GM21529 (cell line): ENCODE measurements around the gene CCDC88C.
"Not testable (repeated sequence)": the region's sequence is repeated elsewhere in the genome, so short reads cannot be mapped to it uniquely, and the experiment has no call there.

Experiments used
- ATAC-seq: cut with Tn5 transposase; IDR thresholded peaks from one replicate; pipeline ENCODE4 v1.9.1; 2021; ENCODE audit not compliant: unreplicated experiment

The CCDC88C gene

DNA sequence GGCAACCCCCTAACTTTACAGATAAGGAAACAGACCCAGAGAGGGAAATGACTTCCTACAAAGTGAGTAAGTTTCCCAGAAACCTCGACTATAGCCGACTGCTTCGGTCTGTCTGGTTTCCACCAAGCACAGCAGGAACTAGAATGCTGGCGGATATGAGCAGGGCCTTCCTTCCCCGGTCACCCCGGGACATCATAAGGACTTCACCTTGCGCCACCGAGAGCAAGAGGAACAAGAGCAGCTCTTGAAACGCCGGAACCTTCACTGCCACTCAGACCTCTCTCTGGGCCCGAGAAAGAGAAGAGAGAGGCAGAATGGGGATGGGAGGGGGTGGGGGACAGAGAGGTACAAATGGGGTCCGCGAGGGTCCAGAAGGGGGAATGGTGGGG, 143.7 kb downstream of the CCDC88C start:
- ATAC-seq = no peak

DNA sequence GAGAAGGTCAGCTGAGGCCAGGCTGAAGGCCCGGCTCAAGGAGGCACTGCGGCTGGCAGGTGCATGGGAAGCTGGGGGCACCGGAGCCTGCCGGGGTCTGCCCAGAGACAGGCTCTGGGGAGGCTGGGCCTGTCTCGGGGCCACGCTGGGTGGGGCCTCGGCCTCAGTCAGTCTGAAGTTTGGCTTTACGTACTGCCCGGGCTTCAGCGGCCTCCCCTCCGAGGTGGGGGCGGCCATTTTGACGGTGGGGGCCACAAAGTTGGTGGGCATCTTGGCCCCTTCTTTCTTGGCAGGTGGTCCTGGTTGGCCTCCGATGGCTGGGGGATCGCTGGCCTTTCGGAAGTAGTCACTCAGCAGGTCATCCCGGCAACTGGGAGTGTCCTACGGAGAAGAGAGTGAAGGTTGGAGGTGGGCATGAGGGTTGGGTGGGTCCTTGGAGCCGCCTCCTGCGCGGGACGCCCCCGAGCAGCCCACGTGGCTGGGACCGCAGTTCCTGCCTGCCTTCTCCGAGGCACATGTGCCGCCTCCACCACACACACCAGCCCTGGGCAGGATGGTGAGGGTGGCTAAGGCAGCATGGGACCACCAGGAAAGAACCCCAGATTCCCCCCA, 144.2 kb downstream of the CCDC88C start:
- no peak for ATAC-seq

DNA sequence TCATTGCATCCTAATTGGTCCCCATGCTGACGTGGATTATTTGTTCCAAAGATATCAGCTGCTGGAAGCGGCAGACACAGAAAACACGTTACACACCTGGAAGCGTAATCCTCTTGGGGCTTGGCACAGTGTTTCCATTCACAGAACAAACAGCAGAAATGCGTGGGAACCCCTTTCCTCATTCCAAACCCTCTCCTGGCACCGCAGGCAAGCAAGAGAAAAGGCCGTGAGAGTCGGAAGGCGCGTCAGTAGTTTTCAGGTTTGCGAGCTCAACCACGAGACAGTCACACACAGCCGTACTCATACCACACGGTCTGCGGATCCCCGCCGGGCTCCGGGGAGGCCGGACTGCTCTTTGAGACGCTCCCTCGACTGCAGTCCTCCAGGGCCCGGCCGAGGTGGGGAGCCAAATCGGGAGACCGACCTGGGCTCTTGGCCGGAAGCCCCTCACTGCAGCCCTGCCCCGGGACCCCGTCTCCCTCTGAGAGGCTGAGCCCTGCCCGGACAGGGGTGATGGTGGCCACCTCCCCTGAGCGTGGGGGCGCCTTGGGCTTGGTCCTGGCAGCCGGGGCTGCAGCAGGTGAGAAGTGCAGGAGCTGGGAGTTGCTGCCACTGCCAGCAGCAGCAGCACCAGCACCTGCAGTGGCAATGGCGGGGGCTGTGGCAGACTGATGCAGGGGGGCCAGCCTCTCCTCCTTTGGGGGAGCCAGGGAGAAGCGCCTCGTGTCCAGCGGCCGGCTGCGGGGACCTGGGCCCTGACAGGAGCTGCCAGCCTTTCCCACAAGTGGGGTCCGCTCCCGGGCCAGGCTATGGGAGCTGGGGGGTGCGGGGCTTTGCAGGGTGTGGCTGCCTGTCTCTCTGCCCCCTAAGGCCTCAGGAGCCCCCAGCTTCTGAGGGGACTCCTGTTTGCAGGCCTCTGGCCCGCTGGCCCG, 145.0 kb downstream of the CCDC88C start:
- ATAC-seq = no peak

DNA sequence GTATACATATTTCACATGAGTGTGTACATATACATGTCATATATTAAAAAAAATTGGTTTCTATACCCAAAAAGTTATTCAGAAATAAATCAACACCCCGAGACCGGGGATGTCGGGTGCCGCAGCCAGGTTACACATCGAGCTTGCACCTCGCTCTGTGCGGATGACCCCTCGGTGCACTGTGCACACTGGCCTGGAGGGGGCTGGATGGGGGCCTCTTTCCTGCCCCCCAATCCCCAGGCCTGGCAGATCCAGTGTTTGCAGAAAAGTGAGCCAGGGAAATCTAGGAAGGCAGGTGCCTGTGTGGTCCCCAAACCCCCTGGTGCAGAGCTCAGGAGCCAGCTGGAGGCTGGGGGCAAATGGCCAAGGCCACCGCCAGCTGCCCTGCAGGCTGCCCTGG, 146.0 kb downstream of the CCDC88C start:
- no peak for ATAC-seq

DNA sequence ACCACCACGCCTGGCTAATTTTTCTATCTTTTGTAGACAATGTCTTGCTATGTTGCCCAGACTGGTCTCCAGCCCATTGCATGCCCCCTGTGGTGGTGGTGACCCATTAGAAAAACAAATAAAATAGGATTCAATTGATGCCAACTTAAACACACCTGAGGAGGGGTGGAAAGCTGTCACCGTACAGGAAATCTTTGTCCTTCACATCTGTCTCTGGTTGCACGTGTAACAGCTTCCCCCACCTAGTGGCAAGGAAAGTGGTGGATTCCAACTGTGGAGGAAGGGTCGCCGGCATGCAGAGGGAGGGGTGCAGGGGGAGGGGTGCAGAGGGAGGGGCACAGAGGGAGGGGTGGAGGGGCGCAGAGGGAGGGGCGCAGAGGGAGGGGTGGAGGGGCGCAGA, 147.0 kb downstream of the CCDC88C start:
- no peak for ATAC-seq

DNA sequence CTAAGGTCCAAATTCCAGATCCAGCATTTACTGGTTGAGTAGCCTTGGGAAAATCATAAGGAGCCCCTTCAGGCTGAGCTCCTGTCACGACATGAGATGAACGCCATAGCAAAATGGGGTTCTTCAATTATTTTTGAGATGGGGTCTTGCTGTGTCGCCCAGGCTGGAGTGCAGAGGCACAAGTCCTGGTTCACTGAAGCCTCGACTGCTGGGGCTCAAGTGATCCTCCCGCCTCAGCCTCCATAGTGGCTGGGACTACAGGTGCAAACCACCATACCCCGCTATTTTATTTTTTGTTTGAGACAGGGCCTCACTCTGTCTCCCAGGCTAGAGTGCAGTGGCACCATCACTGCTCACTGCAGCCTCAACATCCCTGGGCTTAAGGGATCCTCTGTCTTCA, 147.4 kb downstream of the CCDC88C start:
- ATAC-seq = no peak

DNA sequence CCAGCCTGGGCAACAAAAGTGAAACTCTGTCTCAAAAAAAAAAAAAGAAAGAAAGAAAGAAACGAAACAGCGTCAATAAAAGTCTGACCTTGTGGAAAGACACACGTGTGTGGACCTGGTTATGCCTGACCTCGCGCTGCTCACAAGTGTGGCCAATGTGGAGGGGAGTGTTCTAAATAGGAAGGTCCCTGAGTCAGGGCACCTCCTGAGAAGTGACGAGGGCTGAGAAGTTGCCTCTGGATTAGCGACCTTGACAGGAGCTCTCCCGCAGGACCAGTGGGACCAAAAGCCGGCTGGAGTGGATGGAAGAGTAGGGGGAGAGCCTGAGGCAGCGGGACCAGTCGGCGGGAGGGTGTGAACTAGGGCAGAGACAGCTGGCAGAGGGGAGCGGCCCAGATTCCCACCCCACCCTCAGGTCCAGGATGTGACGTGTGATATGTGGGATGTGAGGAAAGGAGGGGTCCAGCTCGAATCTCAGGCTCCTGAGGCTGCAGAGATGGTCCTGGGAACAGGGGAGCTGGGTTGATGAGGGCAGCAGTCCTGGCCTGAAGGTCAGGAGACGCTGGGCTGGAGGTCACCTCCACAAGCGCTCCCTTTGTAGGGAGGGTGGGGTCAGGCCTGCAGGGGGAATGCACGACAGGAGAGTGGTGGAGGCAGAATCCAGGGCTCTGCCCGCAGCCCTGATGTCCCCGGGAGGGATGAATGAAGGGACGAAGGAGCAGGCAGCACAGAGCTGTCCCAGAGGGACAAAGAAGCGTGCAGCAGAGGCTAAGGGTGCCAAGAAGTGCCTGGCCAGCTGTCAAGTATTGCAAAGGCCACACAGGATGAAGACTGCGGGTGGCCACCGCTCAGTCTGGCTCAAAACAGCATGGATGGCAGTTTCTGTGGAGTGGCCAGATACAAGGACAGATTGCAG, 148.3 kb downstream of the CCDC88C start:
- ATAC-seq = no peak

DNA sequence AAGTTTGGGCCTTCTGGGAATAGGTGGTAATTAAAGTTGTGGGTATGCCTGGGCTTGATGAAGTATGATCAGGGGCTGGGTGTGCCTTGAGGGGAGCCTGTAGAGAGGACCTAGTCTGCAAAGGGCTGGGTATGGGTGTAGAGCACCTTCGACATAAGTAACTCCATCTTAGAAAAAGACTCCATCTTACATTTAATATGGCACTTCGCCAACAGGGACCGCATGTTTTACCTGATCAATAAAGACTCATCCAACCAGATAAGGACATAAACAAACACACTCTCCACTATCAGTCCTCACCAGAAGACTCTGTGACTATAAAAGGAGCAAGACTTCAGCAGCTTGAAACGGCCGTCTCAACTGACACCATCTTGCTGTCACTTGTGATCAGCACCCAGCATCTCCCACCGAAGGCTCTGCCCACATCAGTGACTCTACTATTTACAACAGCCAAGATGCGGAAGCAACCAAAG, 149.6 kb downstream of the CCDC88C start:
- ATAC-seq = no peak

DNA sequence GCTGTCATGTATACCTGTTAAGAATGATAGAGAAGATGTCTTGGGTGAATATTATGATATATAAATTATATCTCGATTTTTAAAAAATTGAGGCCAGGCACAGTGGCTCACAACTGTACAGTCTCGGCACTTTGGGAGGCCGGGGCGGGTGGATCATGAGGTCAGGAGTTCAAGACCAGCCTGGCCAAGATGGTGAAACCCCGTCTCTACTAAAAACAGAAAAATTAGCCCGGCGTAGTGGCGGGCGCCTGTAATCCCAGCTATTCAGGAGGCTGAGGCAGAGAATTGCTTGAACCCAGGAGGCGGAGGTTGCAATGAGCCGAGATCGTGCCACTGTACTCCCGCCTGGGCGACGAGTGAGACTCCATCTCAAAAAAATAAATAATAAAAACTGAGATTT, 151.3 kb downstream of the CCDC88C start:
- not testable (repeated sequence) for ATAC-seq

DNA sequence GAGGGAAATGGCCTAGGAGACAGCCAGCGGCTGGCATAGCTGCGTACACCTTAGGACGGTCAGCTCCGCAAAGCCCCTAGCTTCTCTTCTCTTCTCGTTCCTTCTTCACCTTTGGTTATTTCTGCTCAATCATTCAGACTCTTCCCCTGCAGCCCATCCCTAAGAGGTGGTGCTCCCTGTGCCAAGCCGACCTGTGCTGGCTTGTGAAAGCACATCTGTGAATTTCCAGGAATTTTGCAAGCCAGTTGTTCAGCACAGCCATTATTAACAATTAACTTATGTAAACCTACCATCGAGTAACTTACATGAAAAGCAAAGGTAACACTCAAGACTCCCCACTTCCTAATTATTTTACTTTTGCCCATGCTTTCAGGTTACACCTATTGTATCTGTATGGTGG, 152.2 kb downstream of the CCDC88C start:
- no peak for ATAC-seq

DNA sequence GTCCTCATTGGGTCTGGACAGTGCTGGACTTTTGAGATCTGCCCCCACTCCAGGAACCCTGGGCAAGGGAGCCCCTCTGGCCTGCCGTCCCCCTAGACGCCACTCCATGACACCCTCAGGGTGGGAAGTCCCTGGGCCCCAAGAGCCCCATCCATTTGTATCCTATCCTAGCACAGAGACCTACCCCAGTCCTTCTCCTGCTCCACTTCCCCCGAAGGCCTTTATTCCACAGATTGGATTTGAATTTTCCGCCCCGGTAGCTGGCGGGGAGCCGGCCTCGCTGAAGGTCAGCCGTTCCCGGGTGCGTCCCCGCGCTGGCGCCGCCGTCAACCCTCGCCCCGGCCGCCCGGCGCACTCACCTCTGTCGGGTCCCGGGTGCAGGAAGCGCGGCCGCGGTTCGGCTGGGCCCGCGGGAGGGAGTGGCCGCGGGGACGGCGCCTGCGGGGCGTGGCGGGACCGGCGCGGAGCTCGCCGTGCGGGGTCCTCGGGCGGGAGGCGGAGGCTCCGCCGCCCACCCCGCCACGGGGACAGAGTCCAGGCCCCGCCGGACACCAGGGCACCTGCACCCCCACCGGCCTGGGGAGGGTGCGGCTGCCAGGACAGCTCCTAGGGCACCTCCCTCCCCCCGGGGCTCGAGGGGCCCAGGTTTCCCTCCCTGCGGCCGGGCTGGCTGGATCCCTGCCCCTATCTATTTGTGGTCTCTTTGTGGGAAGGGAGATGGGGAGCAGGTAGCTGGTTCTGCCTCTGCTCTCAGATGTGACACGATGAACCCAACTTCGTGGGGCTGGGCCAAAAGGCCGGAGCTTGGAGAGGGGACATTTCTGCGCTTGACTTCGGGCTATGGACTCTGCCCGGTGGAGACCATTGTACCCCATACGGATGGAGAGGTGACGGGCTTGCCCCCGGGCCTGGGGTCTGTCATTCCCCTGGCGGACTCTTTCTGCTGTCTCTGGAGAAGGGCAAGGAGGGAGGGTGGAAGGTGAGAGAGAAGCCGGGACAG, 153.2 kb downstream of the CCDC88C start:
- no peak for ATAC-seq

DNA sequence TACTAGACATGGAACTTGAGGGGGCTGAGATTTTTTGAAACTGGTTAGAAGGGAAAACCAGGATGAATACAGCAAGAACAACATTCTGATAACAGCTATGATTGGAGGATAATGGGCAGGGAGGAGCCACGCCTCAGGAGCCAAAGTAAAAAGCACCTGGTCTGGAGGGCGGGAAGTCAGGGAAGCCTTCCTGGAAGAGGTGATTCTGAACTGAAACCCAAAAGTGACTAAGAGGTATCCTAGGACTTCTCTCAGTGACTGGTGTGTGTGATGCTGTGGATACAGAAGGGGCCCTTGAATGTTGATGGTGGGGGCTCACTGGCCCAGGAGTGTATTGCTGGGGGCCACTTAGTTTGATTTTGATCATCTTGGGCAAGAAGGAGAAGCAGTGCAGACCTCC, 154.3 kb downstream of the CCDC88C start:
- no peak for ATAC-seq

DNA sequence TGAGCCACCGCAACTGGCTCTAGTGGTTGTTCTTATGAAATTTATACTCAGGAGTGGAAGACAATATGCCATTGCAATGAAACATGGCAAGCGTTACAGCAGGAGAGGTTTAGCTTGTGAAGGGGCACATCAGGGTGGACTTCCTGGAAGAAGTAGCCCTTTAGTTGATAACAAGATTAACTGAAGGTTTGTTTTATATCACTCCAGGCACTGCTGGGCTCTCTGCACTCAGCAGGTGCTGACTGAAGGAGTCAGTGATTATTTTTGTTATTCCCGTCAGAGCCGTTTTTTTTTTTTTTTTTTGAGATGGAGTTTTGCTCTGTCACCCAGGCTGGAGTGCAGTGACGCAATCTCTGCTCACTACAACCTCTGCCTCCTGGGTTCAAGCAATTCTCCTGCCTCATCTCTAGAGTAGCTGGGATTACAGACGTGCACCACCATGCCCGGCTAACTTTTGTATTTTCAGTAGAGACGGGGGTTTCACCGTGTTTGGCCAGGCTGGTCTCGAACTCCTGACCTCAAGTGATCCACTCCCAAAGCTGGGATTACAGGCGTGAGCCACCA, 155.6 kb downstream of the CCDC88C start:
- no peak for ATAC-seq

DNA sequence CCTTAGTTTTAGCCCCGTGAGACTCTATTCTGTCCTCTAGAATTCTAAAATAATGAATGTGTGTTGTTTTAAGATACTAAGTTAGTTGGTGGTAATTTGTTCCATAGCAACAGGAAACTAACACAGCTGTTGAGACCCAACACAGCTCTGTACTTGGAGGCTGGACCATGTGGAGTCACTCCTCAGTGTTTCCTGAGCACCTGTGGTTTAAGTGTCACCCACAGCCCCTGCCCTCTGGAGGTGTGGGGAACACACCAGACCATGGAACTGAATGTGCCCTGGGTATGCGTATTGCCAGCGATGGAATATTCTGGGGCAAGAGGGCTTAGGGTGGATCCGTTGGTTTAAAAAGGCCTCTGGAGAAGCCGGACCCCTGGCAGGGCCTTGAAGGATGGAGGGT, 156.5 kb downstream of the CCDC88C start:
- ATAC-seq = no peak

DNA sequence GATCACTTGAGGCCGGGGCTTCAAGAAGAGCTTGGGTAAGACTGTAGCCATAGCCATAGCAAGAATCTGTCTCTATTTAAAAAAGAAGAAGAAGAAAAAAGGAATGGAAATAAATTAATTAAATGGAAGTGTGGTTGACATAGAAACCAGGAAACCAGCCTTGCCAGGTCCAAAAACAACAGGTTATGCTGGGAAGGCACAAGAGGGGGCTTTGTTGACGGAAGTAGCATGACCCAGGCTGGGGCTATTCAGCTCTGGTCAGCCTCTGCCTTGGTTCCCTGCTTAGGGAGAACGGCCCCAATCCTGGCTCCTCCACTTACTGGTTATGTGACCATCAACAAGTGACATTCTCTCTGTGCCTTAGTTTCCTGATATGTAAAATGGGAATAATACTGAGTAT, 158.7 kb downstream of the CCDC88C start:
- ATAC-seq = no peak

DNA sequence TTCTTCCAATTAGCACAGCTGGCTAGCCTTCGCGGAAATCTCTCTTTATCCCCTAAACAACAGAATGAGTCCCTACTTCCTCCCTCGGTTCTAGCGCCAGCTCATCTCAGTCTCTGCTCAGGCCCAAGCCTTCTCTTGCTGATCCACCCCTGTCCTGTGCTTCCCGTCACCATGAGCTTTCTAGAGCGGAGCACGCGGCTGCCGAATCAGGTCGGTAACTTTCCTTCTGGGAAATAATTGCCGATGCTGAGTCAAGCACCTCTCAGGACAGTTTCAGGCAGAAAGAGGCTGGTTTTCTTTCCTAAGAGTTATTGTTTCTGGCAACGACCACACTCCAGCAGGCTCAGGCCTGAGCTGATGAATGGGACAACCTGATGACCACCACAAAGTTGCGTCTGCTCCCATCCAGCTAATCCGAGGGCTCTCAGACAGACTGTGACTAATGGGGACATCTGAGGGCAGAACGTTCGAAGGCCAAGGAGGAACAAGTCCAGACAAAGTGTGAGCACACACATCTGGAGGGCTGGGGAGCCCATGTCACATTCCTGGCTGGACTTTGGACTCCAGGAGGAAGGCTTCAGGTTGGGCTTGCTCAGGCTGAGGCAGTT, 159.5 kb downstream of the CCDC88C start:
- no peak for ATAC-seq

DNA sequence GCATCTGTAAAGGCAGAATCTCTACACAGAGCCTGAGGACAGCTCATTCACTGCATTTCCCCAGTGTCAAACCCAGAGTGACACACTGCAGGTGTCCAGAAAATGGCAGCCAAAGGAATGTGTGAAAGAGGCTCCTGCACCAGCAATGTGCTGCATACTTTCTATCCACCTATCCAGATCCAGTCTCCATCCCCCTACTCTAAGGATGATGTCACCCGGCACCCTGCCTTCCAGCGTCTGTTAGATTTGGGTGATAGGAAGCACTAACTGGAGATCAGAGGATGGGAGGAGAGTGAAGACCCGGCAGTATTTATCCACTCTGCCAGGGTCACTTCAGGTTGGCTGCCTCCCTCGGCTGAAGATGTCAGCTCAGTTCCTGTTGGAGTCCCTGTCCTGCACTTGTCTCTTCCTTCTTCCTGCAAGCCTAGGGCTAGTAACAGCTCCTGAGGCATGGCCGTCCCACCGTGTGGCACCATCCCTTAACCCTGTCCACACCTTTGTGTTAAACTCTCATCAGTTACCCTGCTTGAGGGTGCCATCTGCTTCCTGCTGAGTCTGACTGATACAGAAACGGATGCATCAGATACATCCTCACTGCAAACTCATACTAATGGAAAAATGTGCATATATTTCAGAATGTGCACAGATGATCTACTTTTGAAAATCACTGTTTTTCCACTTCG, 160.2 kb downstream of the CCDC88C start:
- ATAC-seq = no peak

DNA sequence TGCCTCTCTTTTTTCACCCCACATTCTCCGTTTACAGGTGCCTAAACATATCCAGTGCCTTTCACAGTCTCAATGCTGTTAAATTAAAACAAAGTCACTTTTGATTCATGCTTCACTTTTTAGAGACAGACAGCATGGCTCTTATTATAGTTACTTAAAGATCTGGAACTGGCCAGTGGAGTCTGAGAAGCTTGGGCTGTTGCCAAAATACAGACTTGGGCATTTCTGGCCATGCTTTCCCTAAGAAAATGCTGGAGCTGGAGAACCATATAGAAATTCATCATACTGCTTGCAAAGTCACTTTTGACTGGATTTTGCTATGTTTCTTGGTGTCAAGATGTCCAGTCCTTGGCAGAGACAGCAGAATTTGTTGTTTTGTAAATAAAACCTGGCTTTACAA, 161.0 kb downstream of the CCDC88C start:
- ATAC-seq = no peak
